SU-DHL-6 (cell line): ENCODE results near the gene CRK.
"Not testable (repeated sequence)": the region's sequence is repeated elsewhere in the genome, so short reads cannot be mapped to it uniquely, and the experiment has no call there.

Experiments
- EZH2phosphoT487 ChIP-seq: fragments of 200-600 bp; sonication (generic), shearing (Covaris generic); conservative IDR thresholded peaks from 2 replicates; pipeline ENCODE4 v1.6.1; 2018; ENCODE audit warnings: mild to moderate bottlenecking, antibody characterized with exemption, low read length, moderate library complexity, mixed read lengths
- TF ChIP-seq, protein P1 (sequence below): fragments of 200-600 bp; sonication (generic); IDR thresholded peaks from one replicate; pipeline ENCODE4 v1.5.1; 2017; ENCODE audit warnings: antibody characterized with exemption, mild to moderate bottlenecking, low read length, moderate library complexity; ENCODE audit not compliant: insufficient read depth, poor library complexity, severe bottlenecking

DNA sequence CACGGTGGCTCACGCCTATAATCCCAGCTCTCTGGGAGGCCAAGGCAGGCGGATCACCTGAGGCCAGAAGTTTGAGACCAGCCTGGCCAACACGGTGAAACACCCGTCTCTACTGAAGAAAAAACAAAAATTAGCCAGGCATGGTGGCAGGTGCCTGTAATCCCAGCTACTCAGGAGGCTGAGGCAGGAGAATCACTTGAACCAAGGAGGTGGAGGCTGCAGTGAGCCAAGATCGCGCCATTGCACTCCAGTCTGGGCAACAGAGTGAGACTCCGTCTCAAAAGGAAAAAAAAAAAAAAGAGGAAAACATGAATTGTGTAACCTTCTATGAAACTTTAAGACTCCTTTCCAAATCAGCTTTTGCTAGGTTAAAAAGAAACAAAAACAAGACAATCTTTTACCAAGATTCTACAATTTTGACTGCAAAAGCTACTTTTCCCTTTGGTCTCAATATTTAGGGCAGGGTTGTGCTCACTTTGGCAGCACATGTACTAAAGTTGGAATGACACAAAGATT lies 69.3 kb downstream of the CRK start:
- TF ChIP-seq EZH2phosphoT487, result not testable (repeated sequence)
- TF ChIP-seq, protein P1, sequence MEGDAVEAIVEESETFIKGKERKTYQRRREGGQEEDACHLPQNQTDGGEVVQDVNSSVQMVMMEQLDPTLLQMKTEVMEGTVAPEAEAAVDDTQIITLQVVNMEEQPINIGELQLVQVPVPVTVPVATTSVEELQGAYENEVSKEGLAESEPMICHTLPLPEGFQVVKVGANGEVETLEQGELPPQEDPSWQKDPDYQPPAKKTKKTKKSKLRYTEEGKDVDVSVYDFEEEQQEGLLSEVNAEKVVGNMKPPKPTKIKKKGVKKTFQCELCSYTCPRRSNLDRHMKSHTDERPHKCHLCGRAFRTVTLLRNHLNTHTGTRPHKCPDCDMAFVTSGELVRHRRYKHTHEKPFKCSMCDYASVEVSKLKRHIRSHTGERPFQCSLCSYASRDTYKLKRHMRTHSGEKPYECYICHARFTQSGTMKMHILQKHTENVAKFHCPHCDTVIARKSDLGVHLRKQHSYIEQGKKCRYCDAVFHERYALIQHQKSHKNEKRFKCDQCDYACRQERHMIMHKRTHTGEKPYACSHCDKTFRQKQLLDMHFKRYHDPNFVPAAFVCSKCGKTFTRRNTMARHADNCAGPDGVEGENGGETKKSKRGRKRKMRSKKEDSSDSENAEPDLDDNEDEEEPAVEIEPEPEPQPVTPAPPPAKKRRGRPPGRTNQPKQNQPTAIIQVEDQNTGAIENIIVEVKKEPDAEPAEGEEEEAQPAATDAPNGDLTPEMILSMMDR, result not testable (repeated sequence)
